Endothelial cell of umbilical vein (primary cell): ENCODE data around the gene ZNF778. TPM values are rescaled to one million over a fixed set of nuclear protein-coding genes. Genes with fewer than 3 reads are reported as not detected.

Source experiments
- BruUV-seq: library from RNA; stranded (reverse); fragments of 400-500 nt; replicated peaks from 2 replicates; lab custom pipeline; 2021; lab: Mats Ljungman, UMichigan
- CTCF ChIA-PET: fragments of 300-600, 350-600 bp; sonication (Branson Sonifier 250); formaldehyde crosslinking; loops from one replicate; lab custom pipeline; 2021; ENCODE audit warnings: antibody characterized with exemption, inconsistent platforms; lab: Charles Lee
- POLR2A ChIA-PET: fragments of 300-600, 350-600 bp; sonication (Branson Sonifier 250); formaldehyde crosslinking; loops from one replicate; lab custom pipeline; 2021; ENCODE audit warnings: antibody characterized with exemption, inconsistent platforms; lab: Charles Lee
- DNase-seq: peaks from one replicate; pipeline ENCODE4 v3.0.0-alpha.2; 2011; ENCODE audit warnings: low read depth, low spot score
- FAIRE-seq: peaks from 2 replicates; lab custom pipeline; 2011; peaks lifted over from hg19 to GRCh38; lab: Jason Lieb, UNC
- H2AFZ ChIP-seq: 2 replicates; pipeline ENCODE4 v1.6.0; 2012; ENCODE audit warnings: low read depth, low read length, control low read depth, inconsistent platforms
- H3K27ac ChIP-seq: 2 replicates; pipeline ENCODE4 v1.5.1; 2011; ENCODE audit warnings: low read depth, mild to moderate bottlenecking, control low read depth, low read length, moderate library complexity; ENCODE audit not compliant: insufficient read depth
- H3K27me3 ChIP-seq, 2 experiments: 2 replicates each; pipeline versions ENCODE4 v1.6.0 to v1.6.1; 2011; ENCODE audit warnings: low read length in 2 of 2, mixed read lengths in 1 of 2; ENCODE audit not compliant: control insufficient read depth in 2 of 2, insufficient read depth in 2 of 2
- H3K36me3 ChIP-seq, 2 experiments: 2 replicates in 1 of 2; 3 replicates in 1 of 2; pipeline ENCODE4 v1.5.1; 2011; ENCODE audit warnings: low read length in 2 of 2, mild to moderate bottlenecking in 1 of 2, moderate library complexity in 1 of 2; ENCODE audit not compliant: control insufficient read depth in 2 of 2, insufficient read depth in 2 of 2; ENCODE audit errors: extremely low read depth in 1 of 2
- H3K4me1 ChIP-seq: 3 replicates; pipeline ENCODE4 v1.5.1; 2011; ENCODE audit warnings: mild to moderate bottlenecking, low read length; ENCODE audit not compliant: control insufficient read depth, insufficient read depth; ENCODE audit errors: extremely low read depth
- H3K4me2 ChIP-seq: 2 replicates; pipeline ENCODE4 v1.6.1; 2011; ENCODE audit warnings: low read length, control low read depth, mixed read lengths; ENCODE audit not compliant: insufficient read depth
- H3K4me3 ChIP-seq, 3 experiments: fragments of 200-600 bp in 1 of 3; sonication (generic), shearing (Covaris generic) in 1 of 3; replicated peaks in 1 of 3; 2 replicates each; pipeline ENCODE4 v1.5.1; 2011 to 2016; ENCODE audit warnings: control low read depth in 3 of 3, low read length in 3 of 3, mild to moderate bottlenecking in 2 of 3, inconsistent platforms in 1 of 3, low read depth in 1 of 3, moderate library complexity in 1 of 3; ENCODE audit not compliant: insufficient read depth in 1 of 3
- H3K79me2 ChIP-seq: 2 replicates; pipeline ENCODE4 v1.6.0; 2012; ENCODE audit warnings: low read length, inconsistent platforms; ENCODE audit not compliant: control insufficient read depth, insufficient read depth
- H3K9ac ChIP-seq: replicated peaks from 2 replicates; pipeline ENCODE3; 2011; ENCODE audit warnings: low read length, control low read depth; ENCODE audit not compliant: insufficient read depth; ENCODE audit errors: extremely low read depth
- H3K9me1 ChIP-seq: replicated peaks from 3 replicates; pipeline ENCODE4 v1.6.0; 2011; ENCODE audit warnings: mild to moderate bottlenecking, low read length; ENCODE audit not compliant: control insufficient read depth, insufficient read depth; ENCODE audit errors: extremely low read depth
- H3K9me3 ChIP-seq: replicated peaks from 2 replicates; pipeline ENCODE4 v1.5.1; 2012; ENCODE audit warnings: low read length, inconsistent platforms; ENCODE audit not compliant: control insufficient read depth, insufficient read depth
- H4K20me1 ChIP-seq: replicated peaks from 2 replicates; pipeline ENCODE3; 2011; ENCODE audit warnings: mild to moderate bottlenecking, low read length; ENCODE audit not compliant: control insufficient read depth, insufficient read depth; ENCODE audit errors: extremely low read depth
- EZH2 ChIP-seq: IDR thresholded peaks from 2 replicates; pipeline ENCODE4 v1.6.1; 2012; ENCODE audit warnings: borderline replicate concordance, low read depth, mild to moderate bottlenecking, moderate library complexity, low read length, inconsistent platforms; ENCODE audit not compliant: severe bottlenecking
- JUN ChIP-seq: IDR thresholded peaks from 2 replicates; pipeline ENCODE4 v1.6.1; 2011; ENCODE audit warnings: borderline replicate concordance, low read depth; ENCODE audit not compliant: insufficient read length, insufficient read depth
- MAX ChIP-seq: IDR thresholded peaks from 2 replicates; pipeline ENCODE4 v1.6.1; 2011; ENCODE audit not compliant: insufficient read depth, insufficient read length
- POLR2AphosphoS5 ChIP-seq: IDR thresholded peaks from 2 replicates; pipeline ENCODE4 v1.6.1; 2012; ENCODE audit warnings: low read depth, mild to moderate bottlenecking, control low read depth, low read length, moderate library complexity; ENCODE audit not compliant: insufficient read depth
- dilution Hi-C: fragments of 300-500 bp; cut with MboI; formaldehyde crosslinking; loops from one replicate; pipeline ENCODE4 v1.15.0; 2019; ENCODE audit warnings: low sequenced_read_pairs; ENCODE audit not compliant: extremely low pct_ligation_motif_present
- intact Hi-C: fragments of 100-400 bp; cut with micrococcal nuclease; formaldehyde crosslinking; loops from one replicate; pipeline ENCODE4 v1.10.0; 2022
- polyA plus RNA-seq, 4 experiments: library from polyadenylated mRNA; depleted of rRNA in 3 of 4; stranded (reverse) in 3 of 4; unstranded in 1 of 4; fragments of >200 nt; gene quantifications; 2 replicates each; pipeline versions ENCODE4 v1.2.1 to v1.2.3, GENCODE V29; 2011 to 2012; ENCODE audit warnings: missing spikeins in 1 of 4
- total RNA-seq: library from RNA; stranded (reverse); gene quantifications from 2 replicates; pipeline ENCODE4 v1.2.3, GENCODE V29; 2021

Gene ZNF778
- total and polyA plus RNA-seq, 2 donors (not counting 3 experiments of a cell fraction or from before 2014, with no cell fraction given) = 3.8 to 10.9 TPM

GRCh38 chr16:89193576-89194293, 23.8 kb upstream of the ZNF778 start:
- CTCF ChIA-PET = no interaction called here
- intact Hi-C loops (loop anchor here (1.0 kb wide), 1 partner anchor 8 kb away; no protein-coding TSS in a partner anchor), dilution Hi-C loops (no loop called here)
- Histone ChIP-seq H3K4me3 (peak overlapping the region in 1 of 3 experiments; percentile 14), H3K27me3 (no peaks in the 10 kb centered on the region), H2AFZ (peak overlapping the region; percentile 56), H3K36me3 (no peaks in the 10 kb centered on the region), H4K20me1 (no peaks in the 10 kb centered on the region), H3K9me3 (no peaks in the 10 kb centered on the region), H3K4me1 (no peaks in the 10 kb centered on the region), H3K9me1 (no peaks in the 10 kb centered on the region), H3K79me2 (no peaks in the 10 kb centered on the region), H3K27ac (no peak overlapping the region), H3K9ac (no peak overlapping the region), H3K4me2 (no peak overlapping the region)
- FAIRE-seq = no peak
- no TSS peak for BruUV-seq
- DNase-seq = no peak
- TF ChIP-seq POLR2AphosphoS5 (no peak), EZH2 (no peak), MAX (no peak), JUN (no peak)
- POLR2A ChIA-PET = no interaction called here
